Stimulated activated CD8-positive, alpha-beta memory T cell treated with anti-CD3 and anti-CD28 coated beads, Interleukin-15, amount 100 ng/mL, for 48 hours (primary cell): ENCODE measurements around the gene C16orf90.
A peak's percentile ranks its signal among the peaks of the same experiment; 100 is the strongest.

Experiments
- DNase-seq, 2 donors: peaks; one replicate each; pipeline ENCODE4 v3.0.0-alpha.2; 2020; ENCODE audit warnings: low read depth in 2 of 2

Gene C16orf90

DNA sequence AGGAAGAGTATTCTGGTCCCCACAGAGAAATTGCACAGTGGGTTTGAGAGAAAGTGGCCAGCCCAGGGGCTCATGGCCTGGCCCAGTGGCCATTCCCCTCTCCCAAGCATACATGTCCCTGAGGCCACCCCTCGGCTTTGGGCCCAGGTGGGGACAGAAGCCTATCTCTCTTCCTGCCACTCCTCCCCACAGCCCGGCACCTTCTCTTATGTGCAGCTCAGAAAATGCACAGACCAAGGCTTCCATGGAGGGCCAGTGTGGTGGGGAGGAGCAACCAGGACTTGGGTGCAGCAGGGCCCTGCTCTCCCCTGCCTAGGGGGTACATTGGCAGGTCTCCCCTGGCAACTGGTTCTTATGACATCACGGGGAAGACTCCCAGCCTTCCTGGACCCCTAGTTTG is at the start of gene C16orf90:
Gene C16orf90, minus strand, starts transcription at position 314 of the 400 bp plus-strand sequence. Its CDS starts 68 bp downstream, at position 246.
- no peak for DNase-seq

GRCh38 chr16:3542601-3543373 is 47.5 kb upstream of the C16orf90 start:
- no peak for DNase-seq

DNA sequence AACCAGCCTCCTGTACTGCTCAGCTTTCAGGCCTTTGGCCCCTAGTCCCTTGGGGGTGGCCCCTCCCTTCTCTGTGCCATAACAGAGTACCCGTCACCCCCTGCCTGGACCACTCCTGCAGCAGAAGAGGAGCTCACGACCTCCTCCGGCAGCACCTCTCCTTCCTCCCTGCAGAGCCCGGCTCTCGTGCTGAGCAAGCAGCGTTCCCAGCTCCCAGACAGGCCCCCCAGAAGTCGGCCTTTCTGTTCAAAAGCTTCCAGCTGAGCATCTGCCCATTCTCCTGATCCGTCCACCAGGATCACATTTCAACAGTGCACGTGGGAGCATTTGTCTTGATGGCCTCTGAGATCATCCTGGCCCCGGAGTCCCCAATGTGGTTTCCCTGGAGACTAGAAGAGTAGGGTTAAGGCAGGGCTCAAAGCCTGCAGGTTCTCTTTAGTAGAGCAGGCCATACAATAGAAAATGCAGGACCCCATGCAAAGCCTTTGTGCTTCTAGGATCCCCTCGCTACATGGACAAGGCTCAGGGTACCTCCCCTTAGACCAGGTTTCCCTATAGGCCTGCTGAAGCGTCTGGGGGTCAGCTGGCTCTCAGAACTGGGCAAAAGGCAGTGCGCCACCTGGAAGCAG is 46.4 kb upstream of the C16orf90 start:
- no peak for DNase-seq

GRCh38 chr16:3538222-3538621 is 42.9 kb upstream of the C16orf90 start:
- DNase-seq: no peak

GRCh38 chr16:3536851-3537250 is 41.6 kb upstream of the C16orf90 start:
- DNase-seq: no peak

- DNase-seq: no peak
Observed at GRCh38 chr16:3536271-3536731, 41.0 kb upstream of the C16orf90 start.

DNA sequence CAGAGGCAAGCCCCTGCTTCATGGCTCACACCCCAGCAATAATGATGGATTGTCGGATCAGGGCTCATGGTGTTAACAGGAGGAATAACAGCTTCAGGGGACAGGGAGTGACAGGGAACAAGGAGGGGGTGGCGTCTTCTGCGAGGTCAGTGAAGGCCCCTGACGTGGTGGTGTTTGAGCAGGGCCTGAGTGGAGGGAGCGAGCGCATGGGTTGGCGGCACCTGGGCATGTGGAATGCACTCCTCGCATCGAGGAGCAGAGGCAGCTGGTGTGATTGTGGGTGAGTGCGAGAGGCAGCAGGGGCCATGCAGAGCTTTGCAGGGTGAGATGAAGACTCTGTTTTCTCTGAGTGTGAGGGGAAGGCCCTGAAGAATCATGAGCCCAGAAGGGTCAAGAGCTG is 38.8 kb upstream of the C16orf90 start:
- DNase-seq: no peak

- no peak for DNase-seq
Observed at GRCh38 chr16:3532741-3533140, 37.5 kb upstream of the C16orf90 start.

- no peak for DNase-seq
Observed at GRCh38 chr16:3530371-3530914, 35.2 kb upstream of the C16orf90 start.

DNA sequence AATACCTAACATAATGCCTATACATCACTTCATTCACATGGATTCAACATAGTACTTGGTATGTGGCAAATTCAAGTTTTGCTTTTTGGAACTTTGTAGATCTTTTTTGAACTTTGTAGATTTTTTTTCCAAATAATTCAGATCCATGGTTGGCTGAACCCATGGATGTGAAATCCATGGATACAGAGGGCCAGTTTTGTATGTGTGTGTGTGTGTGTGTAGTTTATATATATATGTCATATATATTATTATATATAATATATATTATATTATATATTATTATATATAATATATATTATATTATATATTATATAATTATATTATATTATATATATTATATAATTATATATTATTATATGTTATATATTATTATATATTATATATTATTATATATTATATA is 33.9 kb upstream of the C16orf90 start:
- no peak for DNase-seq

GRCh38 chr16:3528406-3528805 is 33.1 kb upstream of the C16orf90 start:
- DNase-seq: no peak

- DNase-seq: peak; percentile 26 to 39
Observed at GRCh38 chr16:3527216-3527829, 32.0 kb upstream of the C16orf90 start.

DNA sequence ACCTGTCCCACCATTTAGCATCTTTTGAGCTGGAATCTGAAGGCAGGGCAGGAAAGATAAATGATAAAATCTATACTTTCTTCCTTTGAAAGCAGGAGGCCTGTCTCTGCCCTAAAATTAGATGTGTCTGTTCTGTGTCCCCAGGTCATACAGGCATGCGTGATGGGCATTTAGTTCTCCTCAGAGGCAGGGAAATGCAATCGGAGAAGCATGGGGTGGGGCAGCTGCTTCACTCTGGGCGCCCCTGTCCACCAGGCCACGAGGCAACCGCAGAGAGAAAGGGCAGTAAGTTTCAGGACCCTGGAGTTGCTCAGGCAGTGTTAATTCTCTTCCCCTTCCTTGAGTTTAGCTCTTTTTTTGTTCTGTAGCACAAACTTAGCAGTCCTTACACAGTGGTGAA is 30.7 kb upstream of the C16orf90 start:
- no peak for DNase-seq

DNA sequence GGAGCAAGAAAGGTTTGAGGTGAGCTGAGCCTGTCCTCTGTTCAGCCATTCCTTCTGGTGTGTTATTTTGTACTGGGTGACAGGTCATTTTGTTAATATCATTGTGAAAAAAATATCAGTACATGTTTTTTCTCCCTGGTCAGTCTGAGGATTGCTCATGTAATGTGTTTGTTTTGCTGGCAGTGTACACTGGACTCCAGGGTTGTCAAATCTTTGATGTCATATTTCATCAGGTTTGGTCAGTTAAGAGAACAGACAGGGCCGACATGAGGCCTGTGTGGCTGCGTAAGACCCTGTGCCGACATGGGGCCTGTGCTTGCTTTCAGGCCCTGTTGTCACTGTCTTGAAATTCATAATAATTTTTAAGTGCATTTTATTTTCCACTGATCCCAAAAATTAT is 28.0 kb upstream of the C16orf90 start:
- no peak for DNase-seq

DNA sequence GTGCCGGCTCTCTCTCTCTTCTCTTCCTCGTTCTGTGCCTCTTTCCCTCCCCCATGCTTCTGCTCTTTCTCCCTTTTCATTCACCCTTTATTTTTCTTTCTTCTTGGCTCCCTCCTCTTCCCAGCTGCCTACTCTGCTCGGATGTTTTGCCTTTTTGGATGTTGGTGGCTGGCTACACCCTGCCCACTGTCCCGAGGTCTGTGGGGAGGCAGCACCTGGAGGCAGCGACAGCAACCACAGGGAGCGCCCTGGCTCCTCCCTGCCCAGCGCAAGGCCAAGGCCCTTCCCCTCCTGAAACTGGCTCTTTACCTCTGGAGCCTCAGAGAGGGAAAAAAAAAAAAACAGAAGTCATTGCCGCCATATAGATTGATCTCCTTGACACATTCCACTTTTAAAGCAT is 25.6 kb upstream of the C16orf90 start:
- DNase-seq: no peak

DNA sequence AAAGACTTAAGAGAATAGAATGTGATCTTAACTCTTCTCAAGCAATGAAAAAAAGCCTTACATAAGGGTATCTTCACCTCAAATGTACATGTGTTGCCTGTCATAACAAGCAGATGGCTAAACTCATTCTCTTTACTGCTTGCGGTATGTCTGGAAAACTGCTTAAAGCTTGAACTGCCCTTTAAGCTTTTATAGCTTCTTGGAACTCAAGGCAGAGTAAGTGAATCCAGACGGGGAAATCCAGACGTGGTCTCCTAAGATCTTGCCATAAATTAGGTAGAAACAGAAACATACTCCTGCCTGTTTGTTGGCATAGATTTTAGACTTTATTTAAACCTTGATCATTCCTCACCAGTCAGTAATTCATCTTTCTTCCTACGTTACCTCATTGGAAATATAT is 25.1 kb upstream of the C16orf90 start:
- no peak for DNase-seq

DNA sequence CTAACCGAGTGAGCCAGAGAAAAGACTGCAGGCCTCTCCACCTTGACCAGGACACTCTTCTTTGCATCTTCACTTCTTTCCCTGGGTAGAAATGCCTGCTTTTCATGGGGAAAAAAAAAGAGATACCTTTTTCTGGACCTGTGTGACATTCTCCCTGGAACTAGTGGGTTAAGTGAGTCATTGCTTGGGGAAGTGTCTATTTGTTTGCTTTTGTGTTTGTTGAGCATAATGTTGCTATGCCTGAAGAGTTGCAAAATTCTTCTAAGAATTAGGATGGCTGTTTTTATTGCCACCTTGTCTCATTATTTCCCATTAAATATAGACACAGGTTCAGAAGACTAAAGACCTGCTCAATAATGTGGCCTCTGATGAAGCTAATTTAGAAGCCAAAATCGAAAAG is 24.3 kb upstream of the C16orf90 start:
- DNase-seq: no peak

DNA sequence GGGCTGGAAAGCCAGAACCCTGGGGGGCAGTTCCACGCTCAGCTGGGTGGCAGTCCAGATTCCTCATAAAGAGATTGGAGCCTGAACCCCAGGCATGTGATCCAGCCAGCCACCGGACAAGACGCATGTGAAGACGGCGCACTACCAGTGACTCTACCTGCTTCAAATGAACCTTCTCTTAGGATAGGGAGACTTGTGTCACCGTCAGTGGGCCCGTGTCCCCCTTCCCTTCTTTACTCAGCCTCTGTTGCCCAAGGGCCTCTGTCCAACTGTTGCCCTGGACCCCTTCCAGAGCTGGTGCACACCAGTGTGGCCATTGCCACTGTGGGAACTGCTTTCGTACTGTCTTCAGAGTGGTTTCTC is 23.7 kb upstream of the C16orf90 start:
- DNase-seq: no peak

DNA sequence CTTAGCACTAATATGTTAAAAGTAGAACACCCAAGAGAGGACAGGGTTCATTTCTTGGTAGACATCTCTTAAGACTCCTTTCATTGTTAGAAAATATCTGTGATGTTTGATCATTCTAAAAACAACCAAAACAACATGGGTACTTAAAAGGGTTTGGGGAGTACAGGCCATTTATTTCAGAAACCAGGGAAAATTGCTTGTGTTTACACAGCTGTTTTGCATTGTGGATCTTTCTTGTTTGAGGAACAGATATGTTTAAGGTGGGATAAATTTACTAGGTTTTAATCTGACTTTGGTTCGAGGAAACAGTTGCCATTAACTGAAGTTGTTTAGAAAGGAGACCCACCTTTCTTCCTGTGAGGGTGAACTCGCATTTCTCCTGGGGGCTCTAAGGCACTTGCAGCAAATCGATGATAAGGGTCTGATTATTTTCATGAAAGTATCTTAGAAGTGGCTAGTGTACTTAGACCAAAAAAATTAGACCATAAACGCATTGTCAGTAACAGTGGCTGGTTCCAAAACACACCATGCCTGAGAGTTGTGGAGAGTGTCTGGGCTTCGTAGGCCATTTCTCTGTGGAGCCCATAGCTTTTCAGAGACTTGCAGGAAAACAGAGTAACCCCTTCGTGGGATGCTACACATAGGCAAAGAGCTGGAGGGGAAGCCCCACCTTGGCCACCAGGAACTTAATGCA is 23.1 kb upstream of the C16orf90 start:
- no peak for DNase-seq

- DNase-seq: no peak
Observed at GRCh38 chr16:3515897-3516296, 20.6 kb upstream of the C16orf90 start.

DNA sequence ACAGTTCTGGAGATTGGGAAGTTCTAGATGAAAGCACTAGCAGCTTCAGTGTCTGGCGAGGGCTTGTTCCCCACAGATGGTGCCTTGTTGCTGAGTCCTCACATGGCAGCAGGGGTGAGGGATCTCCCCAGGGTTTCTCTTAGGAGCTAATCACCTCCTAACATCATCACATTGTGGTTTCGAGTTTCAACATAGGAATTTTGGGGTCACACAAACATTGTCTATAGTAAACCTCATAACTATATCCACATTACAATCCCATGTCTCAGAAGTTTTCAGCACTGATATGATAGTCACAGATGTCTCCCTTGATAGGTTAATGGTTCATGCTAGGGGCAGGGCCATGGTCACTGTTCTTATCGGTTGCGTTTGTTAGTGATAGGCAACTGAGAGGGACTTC is 19.3 kb upstream of the C16orf90 start:
- no peak for DNase-seq

DNA sequence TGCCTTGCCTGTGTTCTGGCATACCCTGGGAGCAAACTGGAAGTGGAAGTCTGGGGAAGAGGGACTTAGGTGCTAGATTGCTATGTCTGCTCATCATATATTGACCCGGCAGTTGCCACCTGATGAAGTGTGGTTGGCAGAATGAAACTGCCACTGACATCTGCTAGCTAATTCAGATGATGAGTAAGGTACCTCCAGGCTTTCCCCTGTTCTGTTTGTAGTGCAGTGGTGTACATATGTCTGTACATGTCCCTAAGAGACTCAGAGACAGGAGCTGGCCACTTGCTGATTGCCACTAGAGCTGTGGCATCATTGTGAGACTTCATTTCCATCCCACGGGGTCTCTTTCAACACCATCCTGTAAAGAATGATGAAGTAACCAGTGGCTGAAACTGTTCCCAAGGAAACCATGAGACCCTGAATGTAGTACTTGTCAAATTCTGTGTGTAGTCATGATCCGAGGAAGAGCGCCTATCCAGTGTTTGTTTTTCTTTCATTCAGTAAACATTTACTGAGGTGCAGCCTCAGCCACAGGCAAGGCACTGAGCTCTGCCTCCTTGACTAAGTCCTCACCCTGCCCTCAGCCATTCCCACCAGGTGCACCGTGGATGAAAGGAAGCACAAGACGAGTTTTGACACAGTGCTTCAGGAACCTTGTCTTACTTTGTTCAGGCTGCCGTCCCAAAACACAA is 18.7 kb upstream of the C16orf90 start:
- no peak for DNase-seq
